ENCODE data around the gene FTCDNL1.
A peak's percentile ranks its signal among the peaks of the same experiment; 100 is the strongest.

Gene FTCDNL1

DNA sequence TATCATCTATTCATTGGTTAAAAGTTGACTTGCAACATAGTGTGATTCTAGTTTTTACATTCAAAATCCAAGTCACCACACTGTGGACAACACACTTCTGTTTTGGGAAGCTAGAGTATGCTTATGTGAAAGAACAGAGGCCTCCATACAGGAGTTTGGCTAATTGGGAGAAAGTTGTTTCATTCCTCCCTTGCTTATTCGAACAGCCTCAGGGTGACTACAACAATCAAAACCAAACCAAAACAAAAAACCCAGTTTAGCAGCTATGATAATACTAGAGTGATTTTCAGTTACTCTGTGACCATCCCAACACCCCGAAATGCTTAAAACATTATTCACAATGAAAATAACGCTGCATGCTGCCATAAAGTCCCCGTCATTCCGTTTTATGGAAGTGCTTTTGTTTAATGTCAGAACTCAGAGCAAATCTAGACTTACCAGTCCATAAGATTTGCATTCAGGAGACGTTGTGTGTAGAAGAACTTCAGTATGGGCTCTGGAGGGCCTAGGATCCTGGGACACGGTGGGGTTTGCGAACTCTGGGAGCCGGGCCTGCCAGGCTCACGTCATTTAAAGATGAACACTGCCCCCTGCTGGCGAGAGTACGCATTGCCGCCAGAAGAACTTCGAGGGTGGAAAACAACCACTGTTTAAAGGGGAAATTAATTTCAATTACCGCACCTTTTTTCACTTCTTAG is 111.4 kb downstream of the FTCDNL1 start:
- Histone ChIP-seq H3K36me3 (ENCODE audit: control insufficient read depth in 1 of 2, insufficient read depth in 2 of 2, low read length in 2 of 2) (no peaks in the 10 kb centered on the region), H4K12ac (ENCODE audit: low read depth, low read length) (no peak overlapping the region), H3K4me1 (ENCODE audit: control insufficient read depth in 1 of 2, insufficient read depth in 2 of 2, low read length in 2 of 2) (no peaks in the 10 kb centered on the region), H4K8ac (ENCODE audit: low read depth, low read length) (no peak overlapping the region), H2AFZ (ENCODE audit: insufficient read depth, low read length, poor library complexity) (no peak overlapping the region), H3K79me1 (ENCODE audit: low read length) (no peaks in the 10 kb centered on the region), H3K9me3 (ENCODE audit: insufficient read depth, low read depth, low read length) (no peaks in the 10 kb centered on the region), H3K4me3 (ENCODE audit: low read depth, low read length) (no peak overlapping the region), H3K9ac (ENCODE audit: low read length) (no peak overlapping the region), H2BK120ac (ENCODE audit: insufficient read depth, low read length, poor library complexity) (no peak overlapping the region), H3K27me3 (ENCODE audit: insufficient read depth, low read length) (no peaks in the 10 kb centered on the region), H3K4ac (ENCODE audit: low read depth, low read length) (no peak overlapping the region), H2BK12ac (ENCODE audit: low read length) (no peak overlapping the region), H2AK5ac (ENCODE audit: low read length) (no peak overlapping the region), H4K91ac (ENCODE audit: low read depth, low read length) (no peak overlapping the region), H3K4me2 (ENCODE audit: low read length) (no peak overlapping the region), H2BK5ac (ENCODE audit: low read depth, low read length, poor library complexity) (no peak overlapping the region), H3K27ac (ENCODE audit: low read depth, low read length) (no peak overlapping the region), H3K14ac (ENCODE audit: low read length) (no peak overlapping the region), H3K18ac (ENCODE audit: low read length) (no peak overlapping the region), H3K79me2 (ENCODE audit: control insufficient read depth, insufficient read depth, low read length, poor library complexity) (no peaks in the 10 kb centered on the region), H3K23ac (ENCODE audit: low read length) (no peak overlapping the region)
- WGBS (ENCODE audit: extremely low coverage, insufficient coverage, insufficient read length): no CpG with 5 or more reads among the region's 15 CpGs
- peak; percentile 46 to 83 for DNase-seq

DNA sequence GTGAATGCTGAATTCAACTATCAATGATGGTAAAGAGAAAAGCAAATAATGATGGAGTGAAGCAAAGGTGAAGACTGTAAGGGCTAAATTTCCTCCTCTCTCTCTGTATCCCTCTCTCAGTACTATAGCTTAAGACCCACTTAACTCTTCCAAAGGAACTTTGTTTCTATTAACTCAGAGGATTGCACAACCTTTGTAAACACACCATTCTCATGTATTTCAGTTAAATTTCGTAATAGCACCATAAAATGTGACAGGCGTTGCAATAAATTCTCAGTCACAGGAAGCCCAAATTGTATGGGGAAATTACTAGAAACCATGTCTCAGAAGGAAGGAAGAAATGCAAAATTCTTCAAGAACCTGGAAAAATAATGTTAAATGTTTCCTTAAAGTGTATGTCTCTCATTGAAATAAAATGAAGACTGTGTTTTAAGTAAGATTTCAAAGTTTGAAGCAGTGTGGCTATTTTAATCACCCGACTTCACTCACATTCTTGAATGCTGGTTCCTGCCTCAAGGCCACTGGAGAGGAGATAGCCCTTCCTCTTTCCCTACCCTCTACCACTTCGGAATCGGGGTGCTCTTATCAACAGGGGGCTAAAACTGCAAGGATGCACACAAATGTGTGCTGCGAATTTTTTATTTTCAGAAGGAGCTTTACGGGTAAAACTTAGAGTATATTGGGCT is 112.1 kb downstream of the FTCDNL1 start:
- Histone ChIP-seq H3K36me3 (ENCODE audit: control insufficient read depth in 1 of 2, insufficient read depth in 2 of 2, low read length in 2 of 2) (no peaks in the 10 kb centered on the region), H2BK120ac (ENCODE audit: insufficient read depth, low read length, poor library complexity) (no peak overlapping the region), H3K18ac (ENCODE audit: low read length) (no peak overlapping the region), H3K9me3 (ENCODE audit: insufficient read depth, low read depth, low read length) (no peaks in the 10 kb centered on the region), H3K4me3 (ENCODE audit: low read depth, low read length) (no peak overlapping the region), H3K4me2 (ENCODE audit: low read length) (no peak overlapping the region), H4K8ac (ENCODE audit: low read depth, low read length) (no peak overlapping the region), H2AK5ac (ENCODE audit: low read length) (no peak overlapping the region), H3K4me1 (ENCODE audit: control insufficient read depth in 1 of 2, insufficient read depth in 2 of 2, low read length in 2 of 2) (no peaks in the 10 kb centered on the region), H3K27ac (ENCODE audit: low read depth, low read length) (no peak overlapping the region), H3K9ac (ENCODE audit: low read length) (no peak overlapping the region), H4K91ac (ENCODE audit: low read depth, low read length) (no peak overlapping the region), H3K79me1 (ENCODE audit: low read length) (no peaks in the 10 kb centered on the region), H3K27me3 (ENCODE audit: insufficient read depth, low read length) (no peaks in the 10 kb centered on the region), H2AFZ (ENCODE audit: insufficient read depth, low read length, poor library complexity) (no peak overlapping the region), H3K23ac (ENCODE audit: low read length) (no peak overlapping the region), H3K14ac (ENCODE audit: low read length) (no peak overlapping the region), H4K12ac (ENCODE audit: low read depth, low read length) (no peak overlapping the region), H3K4ac (ENCODE audit: low read depth, low read length) (no peak overlapping the region), H2BK5ac (ENCODE audit: low read depth, low read length, poor library complexity) (no peak overlapping the region), H2BK12ac (ENCODE audit: low read length) (no peak overlapping the region), H3K79me2 (ENCODE audit: control insufficient read depth, insufficient read depth, low read length, poor library complexity) (no peaks in the 10 kb centered on the region)
- no CpG with 5 or more reads among the region's 7 CpGs for WGBS (ENCODE audit: extremely low coverage, insufficient coverage, insufficient read length)
- peak in 1 of 2 donors; percentile 37 for DNase-seq

DNA sequence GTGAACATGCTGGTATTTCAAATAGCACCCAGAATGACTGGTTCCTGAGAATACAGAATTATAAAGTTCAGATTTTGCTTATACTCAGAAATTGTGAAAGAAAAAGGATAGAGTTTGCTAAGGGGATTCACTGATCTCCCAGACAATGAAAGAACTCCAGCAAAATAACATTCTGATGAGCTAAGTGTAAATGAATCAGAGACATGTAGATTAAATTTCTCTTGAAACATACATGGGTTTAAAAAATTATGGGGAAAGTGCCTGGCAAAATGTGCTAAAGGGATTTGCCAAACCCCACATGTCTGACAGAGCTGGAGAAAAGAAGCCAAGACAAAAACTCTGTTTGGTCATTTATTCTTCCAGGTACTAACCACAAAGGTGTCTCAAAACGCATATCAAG is 116.3 kb downstream of the FTCDNL1 start:
- no peaks in the 10 kb centered on the region for H3K79me1 ChIP-seq (ENCODE audit: low read length)
- H3K4ac ChIP-seq (ENCODE audit: low read depth, low read length): no peak overlapping the region
- no CpG with 5 or more reads among the region's 1 CpG for WGBS (ENCODE audit: extremely low coverage, insufficient coverage, insufficient read length)
- no peak for DNase-seq
- no peak overlapping the region for H4K91ac ChIP-seq (ENCODE audit: low read depth, low read length)
- H2BK12ac ChIP-seq (ENCODE audit: low read length): no peak overlapping the region
- H3K27me3 ChIP-seq (ENCODE audit: insufficient read depth, low read length): no peaks in the 10 kb centered on the region
- H3K27ac ChIP-seq (ENCODE audit: low read depth, low read length): no peak overlapping the region
- H3K23ac ChIP-seq (ENCODE audit: low read length): no peak overlapping the region
- H2BK120ac ChIP-seq (ENCODE audit: insufficient read depth, low read length, poor library complexity): no peak overlapping the region
- no peaks in the 10 kb centered on the region for H3K9me3 ChIP-seq (ENCODE audit: insufficient read depth, low read depth, low read length)
- H2AFZ ChIP-seq (ENCODE audit: insufficient read depth, low read length, poor library complexity): no peak overlapping the region
- no peak overlapping the region for H3K9ac ChIP-seq (ENCODE audit: low read length)
- no peak overlapping the region for H3K4me2 ChIP-seq (ENCODE audit: low read length)
- H4K12ac ChIP-seq (ENCODE audit: low read depth, low read length): no peak overlapping the region
- no peak overlapping the region for H3K14ac ChIP-seq (ENCODE audit: low read length)
- no peak overlapping the region for H2AK5ac ChIP-seq (ENCODE audit: low read length)
- no peak overlapping the region for H3K18ac ChIP-seq (ENCODE audit: low read length)
- no peak overlapping the region for H2BK5ac ChIP-seq (ENCODE audit: low read depth, low read length, poor library complexity)
- H3K79me2 ChIP-seq (ENCODE audit: control insufficient read depth, insufficient read depth, low read length, poor library complexity): no peaks in the 10 kb centered on the region
- no peak overlapping the region for H4K8ac ChIP-seq (ENCODE audit: low read depth, low read length)
- H3K36me3 ChIP-seq (ENCODE audit: control insufficient read depth in 1 of 2, insufficient read depth in 2 of 2, low read length in 2 of 2): no peaks in the 10 kb centered on the region
- no peak overlapping the region for H3K4me3 ChIP-seq (ENCODE audit: low read depth, low read length)
- H3K4me1 ChIP-seq (ENCODE audit: control insufficient read depth in 1 of 2, insufficient read depth in 2 of 2, low read length in 2 of 2): no peaks in the 10 kb centered on the region

DNA sequence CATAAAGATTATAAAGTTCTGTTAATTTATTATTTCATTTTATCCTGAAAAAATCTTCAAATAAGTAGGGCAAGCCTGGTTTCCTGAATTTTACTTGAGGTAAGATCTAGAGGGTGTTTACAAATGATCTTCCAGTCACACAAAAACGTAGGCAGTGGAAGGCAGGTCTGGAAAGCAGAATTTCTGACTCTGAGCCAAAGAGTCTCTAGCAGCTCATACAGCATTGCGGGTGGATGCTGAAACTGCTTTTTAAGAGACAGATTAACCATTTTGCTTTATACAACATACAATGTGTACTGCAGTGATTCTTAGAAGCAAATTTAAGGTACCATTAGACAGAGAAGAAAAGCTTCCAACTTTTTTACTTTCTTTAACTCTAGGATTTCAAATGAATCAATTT is 117.0 kb downstream of the FTCDNL1 start:
- Histone ChIP-seq H3K27ac (ENCODE audit: low read depth, low read length) (no peak overlapping the region), H2BK12ac (ENCODE audit: low read length) (no peak overlapping the region), H2AK5ac (ENCODE audit: low read length) (no peak overlapping the region), H4K12ac (ENCODE audit: low read depth, low read length) (no peak overlapping the region), H4K8ac (ENCODE audit: low read depth, low read length) (no peak overlapping the region), H3K4me2 (ENCODE audit: low read length) (no peak overlapping the region), H3K4ac (ENCODE audit: low read depth, low read length) (no peak overlapping the region), H3K79me2 (ENCODE audit: control insufficient read depth, insufficient read depth, low read length, poor library complexity) (no peaks in the 10 kb centered on the region), H3K4me1 (ENCODE audit: control insufficient read depth in 1 of 2, insufficient read depth in 2 of 2, low read length in 2 of 2) (no peaks in the 10 kb centered on the region), H3K9ac (ENCODE audit: low read length) (no peak overlapping the region), H3K27me3 (ENCODE audit: insufficient read depth, low read length) (no peaks in the 10 kb centered on the region), H3K23ac (ENCODE audit: low read length) (no peak overlapping the region), H2BK120ac (ENCODE audit: insufficient read depth, low read length, poor library complexity) (no peak overlapping the region), H2AFZ (ENCODE audit: insufficient read depth, low read length, poor library complexity) (no peak overlapping the region), H3K14ac (ENCODE audit: low read length) (no peak overlapping the region), H3K18ac (ENCODE audit: low read length) (no peak overlapping the region), H3K4me3 (ENCODE audit: low read depth, low read length) (no peak overlapping the region), H4K91ac (ENCODE audit: low read depth, low read length) (no peak overlapping the region), H3K79me1 (ENCODE audit: low read length) (no peaks in the 10 kb centered on the region), H3K36me3 (ENCODE audit: control insufficient read depth in 1 of 2, insufficient read depth in 2 of 2, low read length in 2 of 2) (no peaks in the 10 kb centered on the region), H3K9me3 (ENCODE audit: insufficient read depth, low read depth, low read length) (no peaks in the 10 kb centered on the region), H2BK5ac (ENCODE audit: low read depth, low read length, poor library complexity) (no peak overlapping the region)
- no CpG with 5 or more reads among the region's 2 CpGs for WGBS (ENCODE audit: extremely low coverage, insufficient coverage, insufficient read length)
- no peak for DNase-seq

All from trophoblast cell (in vitro differentiated cells and primary cell).